HG03066 (cell line): ENCODE results near the gene PJA1.

ENCODE experiments used
- ATAC-seq: cut with Tn5 transposase; IDR thresholded peaks from one replicate; pipeline ENCODE4 v1.9.1; 2021; ENCODE audit warnings: low read depth; ENCODE audit not compliant: unreplicated experiment

The PJA1 gene

DNA sequence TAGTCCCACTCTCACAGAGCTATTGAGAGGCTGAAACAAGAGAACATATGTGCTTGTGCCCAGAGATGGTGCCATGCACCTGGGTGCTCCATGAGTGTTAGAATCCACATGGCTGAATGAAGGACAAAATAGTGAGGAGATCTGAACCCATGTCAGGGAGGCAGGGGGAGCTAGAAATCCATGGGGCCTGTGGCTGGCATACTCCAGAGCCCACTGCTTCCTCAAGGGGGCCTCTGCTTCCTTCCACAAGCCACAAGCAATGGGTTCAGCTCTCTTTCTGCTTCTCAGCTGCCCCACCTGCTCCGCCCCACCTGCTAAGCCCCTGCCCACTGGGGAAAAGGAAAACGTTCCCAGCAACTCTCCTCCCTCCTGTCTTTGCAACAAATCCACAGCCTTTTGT, 46.1 kb downstream of the PJA1 start:
- no peak for ATAC-seq

DNA sequence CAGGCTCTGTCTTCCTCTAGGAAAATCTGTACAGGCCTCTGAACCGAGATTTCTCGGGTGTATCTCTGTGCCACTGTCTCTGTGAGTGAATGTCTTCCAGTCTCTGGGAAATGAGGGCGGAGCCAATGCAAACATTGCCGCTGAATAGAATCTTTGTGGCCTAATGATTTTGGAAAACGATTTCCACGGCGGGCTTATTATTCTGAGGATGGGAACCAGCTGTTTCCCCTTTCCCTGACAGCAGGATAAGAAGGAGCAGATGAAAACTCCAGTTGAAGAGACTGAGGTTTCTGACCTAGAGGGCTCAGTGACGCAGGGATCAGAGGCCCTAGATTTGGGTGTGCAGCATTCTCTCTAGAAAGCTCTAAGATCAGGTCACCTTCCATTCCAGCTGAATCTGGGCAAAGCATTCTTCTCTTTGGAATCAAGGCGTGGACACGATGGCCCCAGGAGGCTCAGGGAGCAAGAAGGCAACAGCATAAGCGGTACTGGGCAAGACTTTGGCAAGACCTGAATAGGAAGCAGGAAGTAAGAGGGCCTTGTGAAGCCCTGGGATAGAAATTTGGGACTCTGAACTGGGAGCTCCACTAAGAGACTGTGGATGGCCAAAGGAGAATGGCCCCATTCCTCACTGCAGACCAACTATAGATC, 47.3 kb downstream of the PJA1 start:
- ATAC-seq: no peak

DNA sequence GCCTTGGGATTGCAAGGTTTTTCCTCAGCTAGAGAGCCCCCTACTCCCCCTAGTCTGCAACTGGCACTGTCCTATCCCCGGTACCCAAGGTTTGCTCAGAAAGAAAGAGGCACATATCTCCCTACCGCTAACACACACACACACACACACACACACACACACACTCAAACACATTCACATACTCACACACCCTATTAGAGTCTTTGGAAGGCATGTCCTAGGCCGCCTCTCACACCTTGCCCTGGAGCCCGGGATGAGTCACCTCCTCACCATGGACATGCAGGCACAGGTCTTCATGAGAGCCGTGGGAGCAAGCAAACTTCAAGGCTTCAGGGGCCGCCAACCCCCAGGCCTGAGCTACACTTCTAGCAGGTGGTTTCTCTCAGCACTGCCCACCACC, 49.2 kb downstream of the PJA1 start:
- no peak for ATAC-seq

DNA sequence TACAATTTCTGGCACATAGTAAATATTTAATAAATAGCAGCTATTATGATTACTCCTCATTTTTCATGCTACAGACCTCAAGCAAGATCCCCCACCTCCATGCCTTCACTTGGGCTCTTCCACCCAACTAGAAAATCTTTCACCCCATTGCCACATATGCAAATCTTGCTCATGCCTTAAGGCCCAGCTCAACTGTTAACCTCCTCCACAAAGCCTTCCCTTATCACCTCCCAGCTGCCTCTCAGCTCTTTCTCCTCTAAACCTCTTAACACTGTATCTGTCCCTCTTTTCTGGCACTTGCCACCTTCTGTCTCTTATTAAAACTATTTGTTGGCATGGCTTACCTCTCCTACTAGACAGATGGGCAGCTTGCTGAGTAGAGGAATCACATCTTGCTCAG, 51.5 kb downstream of the PJA1 start:
- no peak for ATAC-seq
